ENCODE measurements around the gene KLHL36.

The KLHL36 gene

GRCh38 chr16:84647828-84648594 lies at the start of gene KLHL36:
Gene KLHL36, plus strand, starts transcription at chr16:84648511. Its CDS starts 2,357 bp downstream, at chr16:84650868.
- peak; percentile 31 for DNase-seq

- DNase-seq, result no peak
Observed at GRCh38 chr16:84599521-84600202, 48.6 kb upstream of the KLHL36 start.

GRCh38 chr16:84600343-84601229 lies 47.7 kb upstream of the KLHL36 start:
- no peak for DNase-seq

GRCh38 chr16:84603140-84603816 lies 45.0 kb upstream of the KLHL36 start:
- DNase-seq, result no peak

- no peak for DNase-seq
Observed at GRCh38 chr16:84603940-84604339, 44.4 kb upstream of the KLHL36 start.

- no peak for DNase-seq
Observed at GRCh38 chr16:84604477-84605013, 43.8 kb upstream of the KLHL36 start.

GRCh38 chr16:84605339-84605848 lies 42.9 kb upstream of the KLHL36 start:
- DNase-seq, result no peak

- DNase-seq, result no peak
Observed at GRCh38 chr16:84606081-84606875, 42.0 kb upstream of the KLHL36 start.

- DNase-seq, result no peak
Observed at GRCh38 chr16:84607061-84607460, 41.2 kb upstream of the KLHL36 start.

GRCh38 chr16:84607694-84608093 lies 40.6 kb upstream of the KLHL36 start:
- no peak for DNase-seq

- DNase-seq, result no peak
Observed at GRCh38 chr16:84608282-84608681, 40.0 kb upstream of the KLHL36 start.

GRCh38 chr16:84609563-84610177 lies 38.6 kb upstream of the KLHL36 start:
- DNase-seq, result no peak

GRCh38 chr16:84610376-84610775 lies 37.9 kb upstream of the KLHL36 start:
- no peak for DNase-seq

- no peak for DNase-seq
Observed at GRCh38 chr16:84611041-84611440, 37.3 kb upstream of the KLHL36 start.

- DNase-seq, result no peak
Observed at GRCh38 chr16:84612686-84613085, 35.6 kb upstream of the KLHL36 start.

- DNase-seq, result no peak
Observed at GRCh38 chr16:84613408-84614072, 34.8 kb upstream of the KLHL36 start.

- DNase-seq, result no peak
Observed at GRCh38 chr16:84614073-84614459, 34.2 kb upstream of the KLHL36 start.

GRCh38 chr16:84614623-84614967 lies 33.7 kb upstream of the KLHL36 start:
- DNase-seq, result no peak

GRCh38 chr16:84614968-84615813 lies 33.1 kb upstream of the KLHL36 start:
- DNase-seq, result peak; percentile 36

- DNase-seq, result no peak
Observed at GRCh38 chr16:84616515-84616914, 31.8 kb upstream of the KLHL36 start.
